ENCODE results near the gene BCAR3.

GRCh38 chr1:93571623-93572310 is 109.9 kb downstream of the BCAR3 start:
- TF ChIP-seq CTCF (IDR thresholded peaks at IDR 0.05; ENCODE audit: poor library complexity) (no peak), EZH2 (IDR thresholded peaks at IDR 0.05; ENCODE audit: borderline replicate concordance) (no peak)
